ENCODE results near the gene PLEKHG4B.
"Not testable (repeated sequence)": the region's sequence is repeated elsewhere in the genome, so short reads cannot be mapped to it uniquely, and the experiment has no call there.

The PLEKHG4B gene

GRCh38 chr5:217494-218456 lies 125.8 kb downstream of the PLEKHG4B start, which contains the start of the genes CCDC127 and SDHA:
CCDC127 (minus strand) TSS chr5:218153; CDS start chr5:216849, 1,304 bp downstream.
SDHA (plus strand) TSS chr5:218320; CDS start chr5:218356, 36 bp downstream.
- peak; percentile 90 to 100 for DNase-seq (ENCODE audit: extremely low read depth in 1 of 2, low read depth in 1 of 2)

DNA sequence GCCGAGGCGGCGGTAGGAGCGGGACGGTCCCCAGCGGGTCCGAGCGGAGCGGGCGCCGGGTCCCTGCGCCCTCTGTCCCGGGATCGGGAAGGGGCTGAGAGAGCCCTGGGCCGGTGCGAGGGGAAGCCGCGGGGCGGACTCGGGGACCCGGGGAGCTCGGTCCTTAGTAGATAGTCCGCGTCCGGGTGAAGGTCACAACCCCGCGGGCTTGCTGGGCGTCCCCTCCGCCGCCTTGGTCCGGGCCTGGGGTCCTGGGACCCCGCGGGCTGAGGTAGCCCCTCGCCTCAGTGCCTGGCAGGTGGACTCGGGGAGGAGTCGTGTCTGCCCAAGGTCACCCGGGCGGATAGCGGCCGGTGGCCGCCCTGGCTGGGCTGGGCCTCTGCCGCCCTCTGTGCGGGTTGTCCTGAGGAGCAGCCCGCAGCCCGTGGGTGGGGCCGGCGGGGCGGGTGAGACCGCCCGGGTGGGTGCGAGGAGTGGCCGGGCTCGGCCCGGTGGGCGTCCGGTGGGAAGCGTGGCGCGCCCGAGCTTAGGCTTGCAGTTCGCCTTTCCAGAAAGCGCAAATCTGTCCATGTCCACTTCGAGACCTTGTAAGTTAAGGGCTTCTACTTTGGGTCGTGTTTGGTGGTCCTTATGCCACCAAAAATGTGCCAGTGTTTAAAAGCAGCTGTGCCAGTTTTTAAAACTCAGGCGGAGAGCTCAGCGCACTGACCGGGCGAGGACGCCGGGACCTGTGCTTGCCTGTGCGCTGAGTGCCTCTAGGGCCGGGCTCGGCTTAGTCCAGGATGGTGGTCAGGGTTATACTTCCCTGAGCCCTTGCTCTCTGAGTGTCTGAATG lies 126.7 kb downstream of the PLEKHG4B start:
- no peak for DNase-seq (ENCODE audit: extremely low read depth in 1 of 2, low read depth in 1 of 2)

DNA sequence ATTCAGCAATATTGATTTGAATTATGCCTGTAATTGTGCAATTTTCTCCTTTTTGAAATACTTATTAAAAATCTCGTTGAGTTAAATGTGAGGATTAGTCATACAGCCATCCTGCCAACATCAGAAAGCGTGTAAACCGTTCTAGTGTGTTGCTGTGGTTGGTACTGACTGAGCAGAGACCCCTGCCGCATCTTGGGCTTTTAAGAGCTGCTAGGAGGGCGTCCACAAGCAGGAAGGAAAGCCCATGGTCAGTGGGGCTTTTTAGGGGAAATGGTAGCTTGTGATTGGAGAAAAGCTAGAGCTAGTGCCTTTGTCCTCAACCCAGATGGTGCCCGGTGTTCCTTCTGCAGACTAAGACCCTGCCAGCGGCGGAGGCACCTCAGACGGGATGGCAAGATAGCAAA lies 127.5 kb downstream of the PLEKHG4B start:
- peak in 1 of 2 donors; percentile 10 for DNase-seq (ENCODE audit: extremely low read depth in 1 of 2, low read depth in 1 of 2)

DNA sequence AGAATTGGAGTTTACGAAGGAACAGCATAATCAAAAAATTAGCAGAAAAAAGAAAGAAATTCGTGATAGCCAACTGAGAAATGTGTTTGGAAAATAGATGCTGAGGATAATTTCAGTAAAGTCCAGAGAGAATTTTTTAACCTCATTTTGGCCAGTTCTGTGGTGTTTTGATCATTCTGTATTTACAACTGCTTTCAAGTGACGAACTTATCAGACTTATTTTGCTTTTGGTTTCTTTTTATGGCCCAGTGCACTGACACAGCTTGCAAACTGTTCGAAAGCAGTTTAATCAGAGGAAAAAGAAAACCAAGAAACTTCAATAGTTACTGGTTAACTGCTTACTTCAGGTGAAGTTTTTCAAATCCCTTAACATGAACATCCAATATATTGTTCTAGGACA lies 128.0 kb downstream of the PLEKHG4B start:
- DNase-seq (ENCODE audit: extremely low read depth in 1 of 2, low read depth in 1 of 2) = no peak

- DNase-seq (ENCODE audit: extremely low read depth in 1 of 2, low read depth in 1 of 2) = not testable (repeated sequence)
Measured at GRCh38 chr5:222951-223715, 131.2 kb downstream of the PLEKHG4B start.

DNA sequence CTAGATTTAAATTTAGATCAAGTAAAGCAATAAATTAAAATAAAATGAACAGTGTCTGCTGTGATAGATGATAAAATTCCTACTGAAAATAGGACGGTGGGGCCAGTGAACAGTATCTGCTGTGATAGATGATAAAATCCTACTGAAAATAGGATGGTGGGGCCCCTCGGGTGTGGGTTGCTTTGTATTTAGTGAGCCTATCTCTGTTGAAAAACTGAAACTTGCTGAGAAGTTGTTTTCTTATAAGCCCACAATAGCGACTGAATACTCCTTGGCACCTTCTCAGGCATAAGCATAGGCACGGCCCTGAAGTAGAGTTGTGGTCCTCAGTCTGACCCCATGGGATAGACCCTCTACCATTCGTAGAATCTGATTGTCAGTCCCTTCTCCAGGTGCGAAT lies 131.8 kb downstream of the PLEKHG4B start:
- no peak for DNase-seq (ENCODE audit: extremely low read depth in 1 of 2, low read depth in 1 of 2)

DNA sequence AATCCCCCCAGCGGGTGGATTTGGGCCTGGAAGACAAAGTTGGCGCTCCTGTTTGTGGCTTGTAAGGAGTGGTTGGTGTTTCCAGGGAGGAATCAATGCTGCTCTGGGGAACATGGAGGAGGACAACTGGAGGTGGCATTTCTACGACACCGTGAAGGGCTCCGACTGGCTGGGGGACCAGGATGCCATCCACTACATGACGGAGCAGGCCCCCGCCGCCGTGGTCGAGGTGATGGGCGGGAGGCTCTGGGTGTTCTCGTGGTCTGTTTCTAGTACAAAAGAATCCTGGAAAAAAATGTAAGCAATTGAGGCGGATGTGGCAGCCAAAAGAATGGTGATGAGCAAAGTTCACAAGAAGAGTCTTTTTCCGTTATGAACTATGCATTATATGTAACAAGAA lies 133.4 kb downstream of the PLEKHG4B start:
- DNase-seq (ENCODE audit: extremely low read depth in 1 of 2, low read depth in 1 of 2) = no peak

GRCh38 chr5:227375-227774 lies 135.4 kb downstream of the PLEKHG4B start:
- not testable (repeated sequence) for DNase-seq (ENCODE audit: extremely low read depth in 1 of 2, low read depth in 1 of 2)

DNA sequence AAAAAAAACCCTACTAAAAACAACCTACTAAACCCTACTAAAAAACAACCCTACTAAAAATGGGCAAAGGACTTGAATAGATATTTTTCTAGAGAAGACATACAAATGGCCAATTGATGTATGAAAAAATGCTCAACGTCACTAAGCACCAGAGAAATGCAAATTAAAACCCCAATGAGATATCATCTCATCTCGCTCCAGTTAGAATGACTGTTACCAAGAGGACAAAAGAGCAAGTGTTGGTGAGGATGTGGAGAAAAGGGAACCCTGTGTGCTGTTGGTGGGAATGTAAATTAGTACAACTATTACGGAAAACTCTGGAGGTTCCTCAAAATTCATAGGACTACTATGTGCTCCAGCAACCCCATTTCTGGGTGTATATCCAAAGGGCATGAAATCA lies 136.9 kb downstream of the PLEKHG4B start:
- DNase-seq (ENCODE audit: extremely low read depth in 1 of 2, low read depth in 1 of 2) = no peak

DNA sequence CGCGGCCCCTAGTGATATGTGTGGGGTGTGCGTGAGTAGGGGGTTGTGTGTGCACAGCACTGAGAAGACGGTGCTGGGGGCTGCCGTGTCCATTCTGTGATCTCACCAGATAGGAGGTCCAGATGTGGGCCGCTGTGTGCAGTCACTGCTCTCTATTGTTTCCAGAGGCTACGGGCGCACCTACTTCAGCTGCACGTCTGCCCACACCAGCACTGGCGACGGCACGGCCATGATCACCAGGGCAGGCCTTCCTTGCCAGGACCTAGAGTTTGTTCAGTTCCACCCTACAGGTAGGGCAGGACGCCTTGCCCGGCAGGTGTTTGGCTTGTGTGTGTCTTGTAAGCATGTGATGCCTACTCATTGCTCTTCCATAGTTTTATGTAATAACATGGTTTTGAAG lies 138.7 kb downstream of the PLEKHG4B start:
- no peak for DNase-seq (ENCODE audit: extremely low read depth in 1 of 2, low read depth in 1 of 2)

GRCh38 chr5:231661-232060 lies 139.7 kb downstream of the PLEKHG4B start:
- DNase-seq (ENCODE audit: extremely low read depth in 1 of 2, low read depth in 1 of 2) = no peak

GRCh38 chr5:233426-233825 lies 141.5 kb downstream of the PLEKHG4B start:
- DNase-seq (ENCODE audit: extremely low read depth in 1 of 2, low read depth in 1 of 2) = not testable (repeated sequence)

- DNase-seq (ENCODE audit: extremely low read depth in 1 of 2, low read depth in 1 of 2) = no peak
Measured at GRCh38 chr5:234450-234849, 142.5 kb downstream of the PLEKHG4B start.

DNA sequence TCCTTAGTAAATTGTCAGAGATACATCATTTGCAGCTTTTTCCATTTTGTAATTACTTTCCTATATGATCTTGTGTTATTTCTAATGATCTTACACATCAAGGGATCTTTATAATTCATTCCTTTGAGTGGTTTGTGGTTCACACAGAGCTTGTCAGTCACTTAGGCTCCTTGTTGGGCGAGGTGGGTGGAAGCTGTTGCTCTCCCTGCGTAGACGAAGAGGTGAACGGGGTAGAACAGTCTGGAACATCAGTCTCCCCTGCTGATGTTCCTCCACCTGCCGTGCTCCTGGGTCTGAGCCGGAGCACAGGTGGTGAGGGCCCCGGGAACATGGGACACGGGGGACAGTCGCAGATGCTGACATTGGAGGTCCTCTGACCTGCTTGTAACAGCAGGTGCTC lies 143.6 kb downstream of the PLEKHG4B start:
- DNase-seq (ENCODE audit: extremely low read depth in 1 of 2, low read depth in 1 of 2) = not testable (repeated sequence)

DNA sequence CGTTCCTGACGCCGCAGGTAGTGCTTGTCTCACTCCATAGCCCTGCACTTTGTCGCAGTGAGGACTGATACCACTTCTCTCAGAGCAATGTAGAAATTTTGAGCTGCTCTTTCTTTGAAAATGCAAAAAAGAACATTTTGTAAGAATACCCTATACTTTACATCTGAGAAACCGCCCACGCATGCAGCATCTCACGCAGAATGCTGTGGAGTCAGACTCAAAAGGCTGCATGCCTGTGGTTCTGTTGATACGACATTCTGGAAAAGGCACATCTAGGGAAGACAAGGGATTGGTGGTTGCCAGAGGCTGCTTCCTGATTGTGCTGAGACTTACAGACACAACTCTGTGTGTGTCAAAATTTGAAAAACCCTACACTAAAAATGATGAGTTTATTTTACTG lies 146.0 kb downstream of the PLEKHG4B start:
- not testable (repeated sequence) for DNase-seq (ENCODE audit: extremely low read depth in 1 of 2, low read depth in 1 of 2)

Measured in activated CD8-positive, alpha-beta memory T cell treated with anti-CD3 and anti-CD28 coated beads for 1 hour (primary cell).